ENCODE data around the gene BACH2.
"Not testable (repeated sequence)": the region's sequence is repeated elsewhere in the genome, so short reads cannot be mapped to it uniquely, and the experiment has no call there.

The BACH2 gene

DNA sequence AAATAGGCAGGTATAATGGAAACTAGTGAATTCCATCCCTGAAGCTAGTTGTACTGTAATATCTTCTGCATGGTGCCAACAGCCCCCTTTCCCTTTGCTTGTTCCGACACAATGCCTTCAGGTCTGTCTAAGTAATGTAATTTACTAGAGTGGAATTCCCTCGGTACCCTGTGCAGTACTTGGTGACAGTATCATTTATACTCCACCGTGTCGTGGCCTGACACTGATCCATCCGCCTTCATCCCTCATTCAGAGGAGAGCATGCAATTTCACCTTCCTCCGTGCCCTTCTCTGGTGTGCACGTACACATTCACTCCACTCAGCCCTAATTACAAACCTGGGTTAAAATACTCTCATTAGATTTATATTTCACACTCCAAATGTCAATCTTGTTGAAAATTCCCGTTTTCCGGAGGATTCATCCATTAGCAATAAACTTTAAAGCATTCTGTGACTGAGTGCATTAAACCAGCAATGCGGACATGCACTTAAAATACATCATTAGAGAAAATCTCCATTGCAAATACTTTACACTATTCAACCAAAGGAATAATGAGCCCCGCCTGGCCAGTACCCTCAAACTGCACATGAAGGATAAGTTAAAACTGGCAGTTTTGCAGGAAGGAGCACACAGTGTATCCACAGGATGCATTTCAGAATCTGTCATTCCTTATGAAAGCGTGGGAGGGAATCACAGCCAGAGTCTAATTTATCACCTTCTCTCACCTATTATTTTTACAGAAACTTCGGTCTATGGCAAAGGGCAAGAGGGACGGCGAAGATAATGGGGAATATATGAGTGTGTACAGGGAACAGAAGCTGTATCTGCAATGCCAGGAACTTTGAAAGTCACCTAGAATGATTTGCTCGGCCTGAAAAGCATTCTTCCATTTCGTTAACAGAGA is 219.9 kb downstream of the BACH2 start:
- no peak for DNase-seq (ENCODE audit: low read depth in 4 of 4, low spot score in 1 of 4)

DNA sequence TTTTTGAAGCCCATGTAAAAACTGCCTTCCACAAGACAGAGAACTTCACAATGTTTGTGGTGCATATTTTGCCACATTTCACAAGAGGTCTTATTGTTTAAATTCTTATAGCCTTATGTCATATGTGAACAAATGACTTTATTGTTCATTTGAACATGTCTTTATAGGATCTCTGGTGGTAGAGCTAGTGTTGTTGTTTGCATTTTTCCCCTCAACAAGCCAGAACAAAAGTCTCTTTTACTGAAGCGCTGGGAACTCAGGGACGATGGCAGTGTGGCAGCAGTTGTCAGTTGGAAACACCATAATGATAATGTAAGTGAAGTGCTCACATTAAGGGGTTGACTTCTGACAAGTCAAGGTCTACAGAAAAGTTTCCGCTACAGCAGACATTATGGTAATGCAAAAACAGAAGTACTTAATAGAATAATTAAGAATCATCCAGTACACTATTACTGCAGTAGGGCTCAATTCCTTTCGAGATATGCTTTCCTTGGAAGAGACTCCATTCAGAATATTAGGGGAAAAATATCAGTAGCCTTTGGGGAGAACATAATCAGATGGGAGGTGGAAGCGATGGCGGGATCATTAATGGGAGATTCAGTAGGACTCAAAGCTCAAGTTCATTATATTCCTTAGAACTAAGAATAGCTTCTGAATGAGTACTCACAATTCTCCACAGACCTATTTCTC is 222.3 kb downstream of the BACH2 start:
- DNase-seq (ENCODE audit: low read depth in 4 of 4, low spot score in 1 of 4), result no peak

DNA sequence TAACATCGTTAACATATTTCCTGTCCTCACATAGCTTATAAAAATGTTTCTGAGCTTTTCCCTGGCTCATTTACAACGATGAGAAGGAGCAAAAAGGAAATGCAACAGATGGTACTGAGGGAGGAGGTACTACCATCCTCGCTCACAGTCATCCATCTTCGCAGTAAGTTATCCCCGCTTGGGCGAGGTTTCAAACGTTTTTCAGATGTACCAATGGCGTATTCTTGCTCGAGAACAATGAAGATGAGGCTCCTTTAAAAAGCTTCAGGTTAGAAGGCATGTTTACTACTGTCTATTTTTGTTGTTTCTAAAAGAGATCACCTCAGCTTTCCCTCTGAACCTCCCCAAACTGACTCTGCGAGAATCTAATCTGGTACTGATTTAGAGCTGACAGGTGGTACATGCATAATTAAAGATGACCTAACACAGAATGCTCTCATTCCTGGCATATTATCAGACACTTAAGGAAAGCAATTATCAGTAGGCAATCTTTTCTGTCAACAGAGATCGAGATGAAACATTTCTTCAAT is 223.6 kb downstream of the BACH2 start:
- no peak for DNase-seq (ENCODE audit: low read depth in 4 of 4, low spot score in 1 of 4)

DNA sequence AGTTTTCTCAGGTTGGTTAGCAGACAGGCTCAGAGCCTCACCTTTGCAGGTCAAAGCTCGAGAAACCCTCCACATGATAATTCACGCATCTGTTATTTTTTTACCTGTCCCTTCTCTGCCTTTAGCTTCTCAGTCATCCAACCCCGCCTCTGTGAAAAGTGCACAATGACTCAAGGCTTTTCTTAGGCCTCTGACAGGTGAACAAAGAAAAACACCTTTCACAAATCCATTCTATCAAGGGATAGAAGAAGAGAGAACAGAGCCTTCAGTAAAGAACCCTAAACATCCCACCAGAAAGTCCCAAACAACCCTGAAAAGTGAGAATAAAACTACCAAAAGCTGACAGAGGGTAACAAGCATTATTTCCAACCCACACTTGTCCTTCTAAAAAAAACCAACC is 224.1 kb downstream of the BACH2 start:
- no peak for DNase-seq (ENCODE audit: low read depth in 4 of 4, low spot score in 1 of 4)

DNA sequence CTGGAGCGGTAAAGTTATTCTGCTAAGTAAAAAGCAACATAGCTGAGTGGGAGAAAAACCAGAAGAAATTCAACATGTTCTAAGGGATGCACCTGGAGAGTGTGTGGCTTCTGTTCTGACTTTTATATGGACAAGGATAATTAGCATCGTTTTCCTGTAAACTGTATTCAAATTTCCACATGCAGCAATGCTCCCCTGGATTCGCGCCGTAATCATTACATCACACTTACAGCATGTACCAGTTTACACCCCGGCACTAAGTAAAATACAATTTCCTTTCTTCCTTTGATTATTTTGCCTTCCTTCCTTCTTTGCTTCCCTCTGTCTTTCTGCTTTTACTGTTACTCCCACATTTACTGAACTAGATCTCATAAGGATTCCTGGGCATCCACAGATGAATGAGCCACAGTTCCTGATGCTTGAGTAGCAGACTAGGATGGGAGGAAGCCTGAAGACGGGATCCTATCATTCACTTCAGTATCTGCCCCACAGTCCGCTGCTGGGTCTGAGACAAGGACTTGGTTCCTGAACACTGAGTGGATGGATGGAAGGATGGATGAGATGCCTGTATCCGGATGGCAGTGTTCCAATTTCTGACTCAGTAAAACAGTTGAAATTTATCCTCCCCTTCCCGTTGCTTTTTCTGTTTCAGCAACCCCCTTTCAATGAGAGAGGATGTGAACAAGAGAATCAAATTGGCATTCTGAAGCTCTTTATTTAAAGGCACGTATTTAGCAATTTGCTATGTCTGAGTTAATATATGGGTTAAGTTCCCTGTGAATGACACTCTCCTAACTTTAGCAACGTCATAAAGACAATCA is 227.7 kb downstream of the BACH2 start:
- no peak for DNase-seq (ENCODE audit: low read depth in 4 of 4, low spot score in 1 of 4)

DNA sequence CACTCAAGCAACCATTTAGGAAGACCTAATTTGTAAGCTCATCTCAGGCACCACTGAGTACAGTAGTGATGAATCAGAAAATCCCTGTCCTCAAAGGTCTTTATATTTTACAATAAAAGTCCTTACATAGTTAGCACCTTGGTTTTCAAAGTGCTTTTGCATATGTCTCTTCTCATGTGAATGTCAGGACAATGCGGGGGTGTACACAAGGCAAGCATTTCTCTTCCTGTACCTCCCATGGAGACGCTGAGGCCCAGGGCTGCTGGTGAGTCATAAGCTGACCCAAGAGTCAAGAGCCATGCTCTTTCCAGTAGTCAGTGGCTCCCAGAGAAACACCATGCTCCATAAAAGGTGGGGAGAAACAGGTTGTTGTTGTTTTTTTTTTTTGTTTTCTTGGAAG is 228.4 kb downstream of the BACH2 start:
- DNase-seq (ENCODE audit: low read depth in 4 of 4, low spot score in 1 of 4), result no peak

DNA sequence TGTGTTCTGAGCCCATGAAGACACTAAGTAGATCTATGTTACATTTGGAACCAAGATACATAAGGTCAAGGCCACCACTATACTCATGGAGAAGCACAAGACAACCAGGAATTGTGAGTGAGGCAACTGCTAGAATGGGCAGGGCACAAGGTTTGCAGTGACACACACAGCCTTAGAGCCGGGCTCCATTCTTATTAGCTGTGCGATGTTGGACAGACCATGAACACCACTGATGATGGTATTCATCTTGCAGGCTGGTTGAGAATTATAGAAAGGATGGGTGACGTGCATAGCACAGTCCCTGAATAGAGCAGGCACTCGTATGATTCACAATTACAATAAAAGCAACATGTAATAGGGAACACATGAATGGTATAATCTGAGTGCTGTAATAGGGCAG is 229.9 kb downstream of the BACH2 start:
- no peak for DNase-seq (ENCODE audit: low read depth in 4 of 4, low spot score in 1 of 4)

DNA sequence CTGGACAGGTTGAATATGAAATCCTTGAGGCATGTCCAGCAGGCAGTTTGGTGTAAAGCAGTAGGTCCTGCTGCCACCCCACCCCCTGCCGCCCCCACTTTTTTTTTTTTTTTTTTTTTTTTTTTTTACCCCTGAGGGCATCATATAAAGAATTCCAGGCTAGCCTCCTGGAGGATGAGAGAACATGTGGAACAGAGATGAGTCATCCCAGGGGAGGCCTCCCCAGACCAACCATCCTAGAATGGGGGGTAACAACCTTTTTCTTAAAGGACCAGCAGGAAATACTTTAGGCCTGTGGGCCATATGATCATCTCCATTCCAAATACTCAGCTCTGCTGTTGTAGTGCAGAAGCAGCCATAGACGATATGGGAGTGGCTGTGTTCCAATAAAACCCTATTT is 231.5 kb downstream of the BACH2 start:
- DNase-seq (ENCODE audit: low read depth in 4 of 4, low spot score in 1 of 4), result no peak

DNA sequence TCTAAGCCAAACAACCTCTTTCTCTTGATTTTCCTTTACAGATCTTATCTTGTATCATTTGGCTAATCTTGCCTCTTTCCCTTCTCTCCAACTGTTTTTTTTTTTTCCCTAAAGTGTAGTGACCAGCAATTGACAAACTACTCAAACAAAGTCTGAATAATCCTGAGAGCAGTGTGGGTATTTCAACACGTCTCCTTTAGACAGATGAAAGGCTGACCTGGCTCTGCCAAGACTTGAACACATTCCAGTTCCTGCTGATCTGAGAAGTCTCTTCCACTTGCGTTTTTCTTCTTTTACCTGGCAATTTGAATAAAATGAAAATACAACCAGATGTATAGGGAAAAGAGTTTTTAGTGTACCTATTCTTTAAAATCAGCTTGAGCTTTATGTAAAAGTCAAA is 234.0 kb downstream of the BACH2 start:
- DNase-seq (ENCODE audit: low read depth in 4 of 4, low spot score in 1 of 4), result no peak

DNA sequence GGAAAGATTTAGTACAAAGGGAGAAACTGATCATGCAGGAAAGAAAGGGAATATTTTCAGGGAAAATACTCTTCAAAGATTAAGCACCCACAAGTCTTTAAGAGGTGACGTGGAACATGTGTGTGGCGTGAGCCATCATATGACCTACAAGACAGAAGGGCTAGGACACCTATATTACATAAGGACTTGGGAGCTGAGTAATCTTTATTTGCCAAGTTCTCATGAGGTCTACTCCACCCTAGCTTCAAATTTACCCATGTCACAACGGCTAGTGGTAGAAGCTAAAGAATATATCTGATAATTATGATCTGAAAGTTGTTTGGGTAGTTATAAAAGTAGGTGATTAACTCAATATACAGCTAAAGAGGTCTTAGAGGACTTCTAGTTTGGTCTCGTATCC is 234.6 kb downstream of the BACH2 start:
- no peak for DNase-seq (ENCODE audit: low read depth in 4 of 4, low spot score in 1 of 4)

DNA sequence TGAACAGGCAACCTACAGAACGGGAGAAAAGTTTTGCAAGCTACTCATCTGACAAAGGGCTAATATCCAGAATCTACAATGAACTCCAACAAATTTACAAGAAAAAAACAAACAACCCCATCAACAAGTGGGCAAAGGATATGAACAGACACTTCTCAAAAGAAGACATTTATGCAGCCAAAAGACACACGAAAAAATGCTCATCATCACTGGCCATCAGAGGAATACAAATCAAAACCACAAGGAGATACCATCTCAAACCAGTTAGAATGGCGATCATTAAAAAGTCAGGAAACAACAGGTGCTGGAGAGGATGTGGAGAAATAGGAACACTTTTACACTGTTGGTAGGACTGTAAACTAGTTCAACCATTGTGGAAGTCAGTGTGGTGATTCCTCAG is 237.5 kb downstream of the BACH2 start:
- DNase-seq (ENCODE audit: low read depth in 4 of 4, low spot score in 1 of 4), result not testable (repeated sequence)

DNA sequence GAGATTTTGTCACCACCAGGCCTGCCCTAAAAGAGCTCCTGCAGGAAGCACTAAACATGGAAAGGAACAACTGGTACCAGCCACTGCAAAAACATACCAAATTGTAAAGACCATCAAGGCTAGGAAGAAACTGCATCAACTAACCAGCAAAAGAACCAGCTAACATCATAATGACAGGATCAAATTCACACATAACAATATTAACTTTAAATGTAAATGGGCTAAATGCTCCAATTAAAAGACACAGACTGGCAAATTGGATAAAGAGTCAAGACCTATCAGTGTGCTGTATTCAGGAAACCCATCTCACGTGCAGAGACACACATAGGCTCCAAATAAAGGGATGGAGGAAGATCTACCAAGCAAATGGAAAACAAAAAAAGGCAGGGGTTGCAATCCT is 240.7 kb downstream of the BACH2 start:
- DNase-seq (ENCODE audit: low read depth in 4 of 4, low spot score in 1 of 4), result not testable (repeated sequence)

DNA sequence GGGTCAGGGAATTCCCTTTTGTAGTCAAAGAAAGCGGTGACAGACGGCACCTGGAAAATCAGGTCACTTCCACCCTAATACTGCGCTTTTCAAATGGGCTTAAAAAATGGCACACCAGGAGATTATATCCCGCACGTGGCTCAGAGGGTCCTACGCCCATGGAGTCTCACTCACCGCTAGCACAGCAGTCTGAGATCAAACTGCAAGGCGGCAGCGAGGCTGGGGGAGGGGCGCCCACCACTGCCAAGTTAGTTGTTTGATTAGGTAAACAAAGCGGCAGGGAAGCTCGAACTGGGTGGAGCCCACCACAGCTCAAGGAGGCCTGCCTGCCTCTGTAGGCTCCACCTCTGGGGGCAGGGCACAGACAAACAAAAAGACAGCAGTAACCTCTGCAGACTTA is 242.4 kb downstream of the BACH2 start:
- DNase-seq (ENCODE audit: low read depth in 4 of 4, low spot score in 1 of 4), result not testable (repeated sequence)

DNA sequence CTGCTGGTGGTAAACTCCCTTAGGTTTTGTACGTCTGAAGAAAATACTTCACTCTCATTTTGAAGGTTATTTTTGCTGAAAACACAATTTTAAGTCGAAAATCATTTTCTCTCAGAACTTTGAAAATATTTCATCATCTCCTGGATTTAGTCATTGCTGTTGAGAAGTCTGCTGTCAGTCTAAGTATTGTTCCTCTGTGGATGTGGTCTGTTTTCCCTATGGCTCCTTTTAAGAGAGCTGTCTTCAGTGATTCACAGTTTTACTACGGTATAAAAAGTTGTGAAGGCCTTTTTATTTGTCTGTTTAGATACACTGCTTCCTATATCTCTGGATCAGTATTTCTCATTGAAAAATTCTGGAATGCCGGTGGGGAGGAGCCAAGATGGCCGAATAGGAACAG is 243.0 kb downstream of the BACH2 start:
- DNase-seq (ENCODE audit: low read depth in 4 of 4, low spot score in 1 of 4), result no peak

DNA sequence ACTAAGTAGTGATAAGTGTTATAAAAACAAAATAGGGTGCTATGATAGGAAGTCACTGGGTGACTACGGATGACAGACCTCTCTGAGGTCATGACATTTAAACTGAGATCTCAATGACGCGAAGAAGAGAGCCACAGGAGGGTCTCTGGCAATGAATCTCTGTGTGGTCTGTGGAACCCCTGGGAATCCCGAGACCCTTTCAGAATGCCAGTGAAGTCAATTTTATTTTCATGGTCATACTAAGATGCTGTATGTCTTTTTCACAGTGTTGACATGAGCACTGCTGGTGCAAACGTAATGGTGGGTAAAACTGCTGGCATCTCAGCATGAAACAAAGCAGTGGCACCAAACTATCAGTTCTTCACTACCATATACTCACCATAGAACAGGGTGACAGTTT is 247.3 kb downstream of the BACH2 start:
- no peak for DNase-seq (ENCODE audit: low read depth in 4 of 4, low spot score in 1 of 4)

DNA sequence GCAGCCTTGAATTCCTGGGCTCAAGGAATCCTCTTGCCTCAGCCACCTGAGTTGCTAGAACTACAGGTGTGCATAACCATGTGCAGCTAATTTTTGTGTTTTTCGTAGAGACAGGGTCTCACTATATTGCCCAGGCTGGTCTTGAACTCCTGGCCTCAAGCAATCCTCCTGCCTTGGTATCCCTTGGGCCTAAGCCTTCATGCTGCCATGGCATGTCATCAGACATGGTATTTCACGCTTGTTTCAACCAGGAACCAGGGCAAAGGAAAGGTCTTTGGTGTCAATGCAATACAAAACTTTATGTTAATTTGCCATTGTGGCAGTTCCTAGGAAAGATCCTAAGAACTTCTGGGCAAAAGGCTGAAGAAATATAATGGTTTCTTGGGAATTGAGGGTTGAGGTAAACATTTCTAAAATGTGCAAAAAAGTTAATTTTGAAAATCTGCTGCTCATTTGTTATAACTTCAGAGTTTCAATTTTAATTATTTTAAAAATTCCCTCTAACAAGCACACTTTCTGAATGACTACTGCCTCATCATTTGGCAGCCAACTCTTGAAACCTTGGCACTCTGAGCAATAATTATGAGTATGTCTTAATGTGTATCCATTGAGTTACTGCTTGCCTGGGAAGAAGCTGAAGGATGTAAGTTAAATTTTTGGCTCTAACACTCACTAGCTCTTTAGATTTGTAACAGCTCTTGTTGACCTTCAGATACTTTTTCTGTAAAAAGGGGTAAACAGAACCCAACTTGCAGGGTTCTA is 248.3 kb downstream of the BACH2 start:
- DNase-seq (ENCODE audit: low read depth in 4 of 4, low spot score in 1 of 4), result no peak

DNA sequence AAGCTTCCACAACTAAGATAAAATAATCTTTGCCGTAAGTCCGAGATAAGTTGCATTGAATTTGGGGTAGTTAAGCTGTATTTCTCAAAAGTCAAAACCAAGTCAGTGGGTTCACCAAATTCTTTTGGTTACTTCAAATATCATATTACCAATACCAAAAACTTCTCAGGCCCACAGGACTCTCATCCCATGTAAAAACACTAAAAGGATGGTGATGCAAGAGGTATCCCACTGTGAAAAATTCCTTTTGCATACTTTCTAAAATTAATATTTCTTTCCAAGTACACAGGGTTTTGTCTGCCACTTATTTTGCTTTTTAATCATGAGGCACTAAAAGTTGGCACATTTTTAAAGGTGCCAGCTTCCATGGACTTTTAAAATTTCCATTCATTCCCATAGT is 251.1 kb downstream of the BACH2 start:
- DNase-seq (ENCODE audit: low read depth in 4 of 4, low spot score in 1 of 4), result no peak

DNA sequence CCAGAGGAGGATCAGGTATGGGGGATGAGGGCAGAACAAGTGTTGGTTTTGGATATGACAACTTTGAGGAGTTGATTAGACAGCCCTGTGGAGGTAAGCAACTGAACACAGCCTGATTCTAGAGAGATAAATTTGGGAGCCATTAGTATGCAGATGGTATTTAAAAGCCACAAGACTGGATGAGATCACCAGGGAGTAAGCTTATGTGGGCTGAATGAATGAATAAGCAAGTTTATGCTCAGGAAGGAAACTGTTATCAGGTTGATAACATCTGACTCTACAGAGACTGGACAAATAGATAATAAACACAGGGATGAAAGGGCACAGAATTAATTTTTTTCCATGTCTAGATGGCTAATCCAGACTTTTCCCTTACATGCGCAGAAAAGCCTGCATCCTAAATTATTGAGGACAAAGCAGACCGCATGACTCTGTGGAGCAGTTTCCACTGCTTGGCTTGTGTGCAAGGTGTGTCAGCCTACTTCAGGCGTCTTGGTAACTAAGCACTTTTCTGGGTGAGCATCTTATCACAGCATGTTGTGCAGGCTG is 251.7 kb downstream of the BACH2 start:
- DNase-seq (ENCODE audit: low read depth in 4 of 4, low spot score in 1 of 4), result no peak

DNA sequence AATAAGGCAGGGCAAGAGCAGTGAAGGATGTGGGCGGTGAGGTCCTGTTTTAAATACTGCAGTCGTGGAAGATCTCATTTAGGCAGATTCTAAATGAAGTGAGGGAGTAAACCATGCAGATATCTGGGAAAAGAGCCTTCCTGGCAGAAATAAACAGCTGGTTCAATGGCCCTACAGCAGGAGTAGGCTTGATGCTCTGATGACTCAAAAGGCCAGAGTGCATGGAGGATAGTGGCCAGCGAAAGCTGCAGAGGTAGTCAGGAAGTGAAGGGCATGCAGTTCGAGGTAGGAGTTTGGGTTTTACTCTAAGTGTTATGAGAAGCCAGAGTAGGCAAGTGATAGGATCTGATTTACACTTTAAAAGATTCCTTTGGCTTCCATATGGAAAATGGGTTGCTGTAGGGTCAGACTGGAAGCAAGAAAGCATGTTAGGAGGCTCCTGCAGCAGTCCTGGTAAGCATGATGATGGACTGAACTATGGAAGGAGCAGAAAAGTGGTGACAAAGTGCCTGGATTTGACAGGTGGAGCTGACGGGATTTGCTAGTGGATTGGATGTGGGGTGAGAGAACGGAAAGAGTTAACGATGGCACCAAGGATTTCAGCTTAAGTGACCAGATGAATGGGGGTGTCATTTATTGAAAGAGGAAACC is 252.3 kb downstream of the BACH2 start:
- DNase-seq (ENCODE audit: low read depth in 4 of 4, low spot score in 1 of 4), result no peak

DNA sequence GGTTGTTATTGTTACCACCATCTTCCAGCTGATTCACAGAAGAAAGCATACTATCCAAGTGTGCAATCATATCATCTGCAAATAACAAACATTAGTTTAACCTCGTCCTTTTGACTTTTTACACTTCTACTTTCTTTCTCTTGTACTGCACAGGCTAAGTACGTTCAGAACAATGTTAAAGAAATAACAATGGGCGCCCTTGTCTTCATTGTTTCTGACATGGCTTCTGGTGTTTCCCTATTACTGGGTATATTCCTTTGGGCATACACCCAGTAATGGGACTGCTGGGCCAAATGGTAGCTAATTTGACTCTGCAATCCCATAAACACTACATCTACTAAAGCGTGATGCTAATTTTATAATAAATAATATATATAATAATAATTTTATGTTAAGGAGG is 255.7 kb downstream of the BACH2 start:
- DNase-seq (ENCODE audit: low read depth in 4 of 4, low spot score in 1 of 4), result no peak
